ENCODE data around the gene SFN. TPM values are rescaled to one million over a fixed set of nuclear protein-coding genes. Genes with fewer than 3 reads are reported as not detected.

Gene SFN
- total and polyA plus RNA-seq, 2 of the 13 experiments (the other 11 are each of a cell fraction or from before 2014, with no cell fraction given) = 4.3 to 5.6 TPM

DNA sequence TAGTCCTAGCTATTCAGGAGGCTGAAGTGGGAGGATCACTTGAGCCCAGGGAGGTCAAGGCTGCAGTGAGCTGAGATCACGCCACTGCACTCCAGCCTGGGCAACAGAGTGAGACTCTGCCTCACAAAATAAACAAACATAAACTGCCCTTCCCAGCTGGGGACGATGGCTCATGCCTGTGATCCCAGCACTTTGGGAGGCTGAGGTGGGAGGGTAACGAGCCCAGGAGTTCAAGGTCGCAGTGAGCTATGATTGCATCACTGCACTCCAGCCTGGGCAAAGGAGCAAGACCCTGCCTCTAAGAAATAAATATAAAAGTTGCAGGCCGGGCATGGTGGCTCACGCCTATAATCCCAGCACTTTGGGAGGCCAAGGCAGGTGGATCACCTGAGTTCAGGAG lies 18.7 kb downstream of the SFN start (continued):
- peak; percentile 39; the same call in 1 of the 2 replicates for TF ChIP-seq PITX1 (CRISPR knock-in tag; IDR thresholded peaks at IDR 0.05)
- TF ChIP-seq IKZF5 (CRISPR knock-in tag; IDR thresholded peaks at IDR 0.05) = peak; percentile 82
- TF ChIP-seq, protein P1, sequence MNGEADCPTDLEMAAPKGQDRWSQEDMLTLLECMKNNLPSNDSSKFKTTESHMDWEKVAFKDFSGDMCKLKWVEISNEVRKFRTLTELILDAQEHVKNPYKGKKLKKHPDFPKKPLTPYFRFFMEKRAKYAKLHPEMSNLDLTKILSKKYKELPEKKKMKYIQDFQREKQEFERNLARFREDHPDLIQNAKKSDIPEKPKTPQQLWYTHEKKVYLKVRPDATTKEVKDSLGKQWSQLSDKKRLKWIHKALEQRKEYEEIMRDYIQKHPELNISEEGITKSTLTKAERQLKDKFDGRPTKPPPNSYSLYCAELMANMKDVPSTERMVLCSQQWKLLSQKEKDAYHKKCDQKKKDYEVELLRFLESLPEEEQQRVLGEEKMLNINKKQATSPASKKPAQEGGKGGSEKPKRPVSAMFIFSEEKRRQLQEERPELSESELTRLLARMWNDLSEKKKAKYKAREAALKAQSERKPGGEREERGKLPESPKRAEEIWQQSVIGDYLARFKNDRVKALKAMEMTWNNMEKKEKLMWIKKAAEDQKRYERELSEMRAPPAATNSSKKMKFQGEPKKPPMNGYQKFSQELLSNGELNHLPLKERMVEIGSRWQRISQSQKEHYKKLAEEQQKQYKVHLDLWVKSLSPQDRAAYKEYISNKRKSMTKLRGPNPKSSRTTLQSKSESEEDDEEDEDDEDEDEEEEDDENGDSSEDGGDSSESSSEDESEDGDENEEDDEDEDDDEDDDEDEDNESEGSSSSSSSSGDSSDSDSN (CRISPR knock-in tag; IDR thresholded peaks at IDR 0.05) = peak; percentile 30; the same call in 1 of the 2 replicates
- TF ChIP-seq HDAC2 (CRISPR knock-in tag; IDR thresholded peaks at IDR 0.05) = peak; percentile 87
- TF ChIP-seq FOSL1 (CRISPR knock-in tag; IDR thresholded peaks at IDR 0.05; ENCODE audit: borderline replicate concordance) = 0 out of 2 replicates have a peak, but pooled peaks have one; percentile 11
- peak; percentile 87 for TF ChIP-seq FOXP4 (CRISPR knock-in tag; IDR thresholded peaks at IDR 0.05)
- TF ChIP-seq HIC2 (CRISPR knock-in tag; IDR thresholded peaks at IDR 0.05; ENCODE audit: low read depth) = peak; percentile 31; the same call in 1 of the 2 replicates
- TF ChIP-seq ARID5B (CRISPR knock-in tag; IDR thresholded peaks at IDR 0.05) = peak; percentile 81

Measured in HepG2 (cell line).